Gastrocnemius medialis (tissue), 4 donors: ENCODE results near the gene C3orf70.

Experiments used
- CTCF ChIP-seq, 5 experiments: fragments of 450-650 bp in 3 of 5; fragments of 200-600 bp in 2 of 5; sonication (generic) in 2 of 5; IDR thresholded peaks in 4 of 5; conservative IDR thresholded peaks in 1 of 5; 1 replicate in 4 of 5; 2 replicates in 1 of 5; pipeline ENCODE4 v1.5.1; 2016 to 2019; ENCODE audit warnings: antibody characterized with exemption in 5 of 5, mild to moderate bottlenecking in 3 of 5, moderate library complexity in 3 of 5
- POLR2A ChIP-seq, 2 donors: fragments of 450-650 bp; IDR thresholded peaks; one replicate each; pipeline ENCODE4 v1.6.1; 2017; ENCODE audit warnings: antibody characterized with exemption in 2 of 2, mild to moderate bottlenecking in 2 of 2, moderate library complexity in 2 of 2

- TF ChIP-seq CTCF (IDR thresholded peaks at IDR 0.05 in 4 of 5, conservative IDR thresholded peaks at IDR 0.05 in 1 of 5): no peak
- TF ChIP-seq POLR2A (IDR thresholded peaks at IDR 0.05): no peak
Measured at GRCh38 chr3:185089343-185089742, 63.5 kb downstream of the C3orf70 start.
